NCI-H1105 (cell line): ENCODE data around the gene LRP2BP.
"Not testable (repeated sequence)": the region's sequence is repeated elsewhere in the genome, so short reads cannot be mapped to it uniquely, and the experiment has no call there.

Experiments used
- DNase-seq: peaks from one replicate; lab custom pipeline; 2025; lab: John Stamatoyannopoulos, UW

LRP2BP gene

DNA sequence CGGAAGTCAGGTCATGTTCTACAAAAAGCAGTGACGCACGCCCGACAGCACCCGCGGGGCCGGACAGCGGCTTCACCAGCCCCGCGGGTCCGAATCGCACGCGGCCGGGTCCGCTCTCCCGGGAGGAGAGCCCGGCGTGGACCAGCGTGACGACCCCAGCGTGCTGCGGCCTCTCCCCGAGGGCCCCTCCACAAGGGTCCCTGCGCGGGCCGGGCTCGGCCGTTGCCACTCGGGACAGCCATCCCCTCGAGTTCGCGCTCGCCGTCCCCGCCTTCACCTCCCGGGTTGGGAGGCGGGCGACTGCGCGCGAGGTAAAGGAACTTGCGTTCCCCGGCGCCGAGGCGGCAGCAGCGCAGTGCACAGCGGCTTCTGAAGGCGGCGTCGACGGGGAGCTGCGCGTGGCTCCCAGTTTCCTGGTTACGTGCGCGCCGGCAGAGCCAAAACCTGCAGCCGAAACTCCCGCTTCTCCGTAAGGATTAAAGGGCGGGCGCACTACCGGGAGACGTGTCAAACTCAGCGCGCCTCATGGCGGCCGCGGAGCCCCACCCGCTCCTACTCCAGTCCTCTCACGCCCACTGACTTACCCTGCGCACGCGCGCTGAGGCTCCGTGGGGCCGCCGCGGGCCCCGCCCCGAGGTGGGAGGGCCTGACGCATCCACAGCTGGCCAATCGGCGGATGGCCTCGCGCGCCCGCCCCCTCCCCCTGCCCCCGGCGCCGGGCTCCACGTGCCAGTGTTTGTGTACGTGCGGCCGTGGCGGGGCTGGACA is 416 bp upstream of the LRP2BP start:
- peak; percentile 76 for DNase-seq

- no peak for DNase-seq
These were observed 1.0 kb downstream of the LRP2BP start for GRCh38 chr4:185394568-185395237.

GRCh38 chr4:185392156-185392555 is 3.6 kb downstream of the LRP2BP start:
- DNase-seq: no peak

DNA sequence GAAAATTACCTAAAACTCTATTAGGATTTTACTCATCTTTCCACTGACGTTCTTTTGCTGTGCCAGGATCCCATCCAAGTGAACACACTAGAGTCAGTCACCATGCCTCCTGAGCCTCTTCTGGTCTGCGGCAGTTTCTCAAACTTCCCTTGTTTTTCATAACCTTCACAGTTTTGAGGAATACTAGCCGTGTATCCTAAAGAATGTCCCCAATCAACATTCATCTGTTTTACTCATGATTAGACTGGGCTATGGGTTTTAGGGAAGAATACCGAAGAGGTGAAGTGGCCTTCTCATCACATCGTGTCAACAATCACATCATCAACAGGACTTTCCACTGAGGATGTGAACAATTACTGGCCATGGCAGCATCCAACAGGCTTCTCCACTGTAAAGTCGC is 4.8 kb downstream of the LRP2BP start:
- no peak for DNase-seq

DNA sequence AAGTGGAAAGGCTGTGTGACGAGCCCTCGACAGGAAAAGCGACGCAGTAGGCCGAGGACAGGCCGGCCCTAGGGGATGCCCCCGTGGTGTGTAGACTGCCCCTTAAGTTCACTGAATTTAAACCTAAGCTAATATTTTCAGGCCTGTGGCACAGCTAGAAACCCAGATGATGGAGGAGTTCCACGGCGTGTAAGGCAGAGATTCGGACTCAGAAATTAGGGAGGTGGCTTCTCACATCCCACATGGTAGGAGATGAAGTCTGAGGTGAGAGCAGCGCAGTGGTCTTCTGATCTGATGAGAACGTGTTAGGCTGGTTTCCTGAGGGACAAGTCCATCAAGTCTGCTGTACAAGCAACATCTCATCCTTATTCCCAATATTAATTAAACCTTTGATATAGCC is 7.8 kb downstream of the LRP2BP start:
- no peak for DNase-seq

DNA sequence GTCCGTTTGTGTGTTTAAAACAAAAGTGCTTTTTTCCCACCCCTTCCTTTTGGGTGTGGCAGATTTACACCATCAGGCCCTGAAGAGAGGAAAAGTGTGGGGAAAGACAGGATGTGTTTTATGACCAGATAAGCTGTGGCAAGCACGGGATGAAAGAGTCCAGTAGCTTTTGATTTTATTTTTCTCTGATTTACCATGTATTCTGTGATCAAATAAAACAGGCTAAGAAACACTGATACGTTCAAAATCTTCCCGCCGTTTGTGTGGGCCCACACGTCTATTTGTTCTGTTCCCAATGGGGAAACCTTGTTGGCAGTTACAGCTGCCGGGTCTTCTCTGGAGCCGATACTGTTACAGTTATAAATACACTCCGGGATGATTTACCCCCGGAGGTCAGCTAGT is 10.8 kb downstream of the LRP2BP start:
- no peak for DNase-seq

DNA sequence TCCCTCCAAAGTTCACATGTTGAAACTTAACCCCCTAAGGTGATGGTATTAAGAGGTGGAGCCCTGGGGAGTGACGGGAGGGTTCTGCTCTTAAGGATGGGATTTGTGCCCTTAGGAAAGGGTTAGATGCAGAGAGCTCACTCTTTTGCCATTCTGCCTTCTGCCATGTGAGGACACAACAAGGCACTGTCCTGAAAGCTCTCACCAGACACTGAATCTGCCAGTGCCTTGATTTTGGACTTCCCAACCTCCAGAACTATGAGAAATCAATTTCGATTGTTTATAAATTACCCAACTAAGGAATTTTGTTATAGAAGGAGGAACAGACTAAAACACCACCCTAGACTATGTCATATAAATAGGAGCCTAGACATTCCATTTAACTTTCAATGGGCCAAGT is 11.7 kb downstream of the LRP2BP start:
- DNase-seq: no peak

DNA sequence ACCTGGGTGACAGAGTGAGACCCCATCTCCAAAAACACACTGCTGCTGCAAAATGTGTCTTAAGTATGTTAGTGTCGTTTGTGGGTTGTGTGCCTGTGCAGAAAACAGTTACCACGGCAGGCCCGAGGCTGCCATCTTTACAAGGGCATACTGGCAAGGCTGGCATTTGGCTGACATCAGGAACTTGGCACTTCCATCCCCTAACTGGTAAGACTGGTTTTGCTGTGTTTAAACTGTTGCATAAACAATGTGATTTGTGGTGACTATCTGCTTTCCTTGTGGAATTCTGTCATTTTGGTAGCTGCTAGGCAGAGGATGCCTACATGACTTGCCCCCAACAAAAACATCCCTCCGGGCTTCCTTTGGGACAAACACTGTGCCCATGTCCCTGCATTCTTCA is 12.3 kb downstream of the LRP2BP start:
- DNase-seq: no peak

DNA sequence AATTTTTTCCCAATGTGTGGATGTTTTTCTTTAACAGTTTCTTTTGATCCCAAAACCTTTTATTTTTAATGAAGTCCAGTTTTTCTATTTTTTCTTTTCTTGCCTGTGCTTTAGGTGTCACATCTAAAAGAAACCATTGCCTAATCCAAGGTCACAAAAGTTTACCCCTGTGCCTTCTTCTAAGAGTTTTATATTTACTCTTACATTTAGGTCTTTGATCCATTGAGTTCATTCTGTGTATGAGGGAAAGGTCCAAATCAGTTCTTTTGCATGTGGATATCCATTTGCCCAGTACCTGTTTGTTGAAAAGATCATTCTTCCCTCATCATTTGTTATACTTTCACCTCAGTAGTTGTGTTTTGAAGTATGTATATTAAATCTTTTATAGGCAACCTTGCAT is 13.0 kb downstream of the LRP2BP start:
- no peak for DNase-seq

GRCh38 chr4:185381288-185382196 is 14.2 kb downstream of the LRP2BP start:
- no peak for DNase-seq

DNA sequence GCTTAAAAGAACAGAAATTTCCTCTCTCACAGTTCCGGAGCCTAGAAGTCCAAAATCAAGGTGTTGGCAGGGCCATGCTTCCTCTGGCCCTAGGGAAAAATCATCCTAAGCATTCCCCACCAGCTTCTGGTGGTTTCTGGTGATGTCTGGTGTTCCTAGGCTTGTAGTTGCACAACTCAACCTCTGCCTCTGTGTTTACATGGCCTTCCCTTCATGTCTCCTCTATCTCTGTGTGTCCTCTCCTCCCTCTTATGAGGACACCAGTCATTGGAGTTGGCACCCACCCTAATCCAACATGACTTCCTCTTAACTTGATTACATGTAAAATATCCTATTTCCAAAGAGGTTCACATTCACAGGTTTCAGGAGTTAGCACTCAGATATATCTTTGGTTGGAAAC is 15.4 kb downstream of the LRP2BP start:
- no peak for DNase-seq

DNA sequence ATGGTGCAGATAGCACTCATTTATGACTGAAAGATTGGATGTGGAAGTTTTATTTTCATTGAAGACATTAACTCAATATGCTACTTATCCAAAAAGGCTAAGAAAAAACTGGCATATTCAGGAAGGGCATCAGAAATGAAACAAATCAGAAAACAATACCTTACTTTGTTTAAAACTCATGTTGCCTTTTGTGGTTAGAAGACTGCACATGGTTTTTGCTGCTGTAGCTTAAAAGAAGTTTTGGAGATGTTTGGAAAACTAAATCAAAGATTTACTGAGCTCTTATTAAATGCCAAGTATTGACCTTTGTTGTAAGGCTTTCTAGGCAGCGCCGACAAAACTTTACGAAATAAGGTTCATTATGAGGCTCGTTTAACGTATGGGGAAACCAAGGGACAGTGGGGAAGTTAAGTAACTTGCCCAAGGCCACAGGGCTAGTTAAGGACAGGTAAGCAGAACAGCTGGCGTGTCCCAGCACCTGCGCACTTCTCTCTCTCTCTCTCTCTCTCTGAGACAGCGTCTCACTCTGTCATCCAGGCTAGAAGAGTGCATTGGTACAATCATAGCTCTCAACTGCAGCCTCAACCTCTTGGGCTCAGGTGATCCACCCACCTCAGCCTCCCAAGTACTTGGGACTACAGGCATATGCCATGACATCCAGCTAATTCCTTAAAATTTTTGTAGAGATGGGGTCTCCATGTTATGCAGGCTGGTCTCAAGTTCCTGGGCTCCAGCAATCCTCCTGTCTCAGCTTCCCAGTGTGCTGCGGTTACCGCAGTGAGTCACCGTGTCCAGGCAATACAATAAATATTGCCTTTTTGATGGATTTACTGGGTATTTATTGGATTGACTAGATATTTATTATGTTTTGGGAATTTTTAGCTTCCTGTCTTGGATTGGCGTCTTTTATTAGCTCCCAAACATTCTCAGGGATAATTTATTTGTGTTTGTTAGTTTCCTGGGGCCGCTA is 16.1 kb downstream of the LRP2BP start:
- no peak for DNase-seq

- no peak for DNase-seq
These were observed 17.5 kb downstream of the LRP2BP start for GRCh38 chr4:185378264-185378663.

DNA sequence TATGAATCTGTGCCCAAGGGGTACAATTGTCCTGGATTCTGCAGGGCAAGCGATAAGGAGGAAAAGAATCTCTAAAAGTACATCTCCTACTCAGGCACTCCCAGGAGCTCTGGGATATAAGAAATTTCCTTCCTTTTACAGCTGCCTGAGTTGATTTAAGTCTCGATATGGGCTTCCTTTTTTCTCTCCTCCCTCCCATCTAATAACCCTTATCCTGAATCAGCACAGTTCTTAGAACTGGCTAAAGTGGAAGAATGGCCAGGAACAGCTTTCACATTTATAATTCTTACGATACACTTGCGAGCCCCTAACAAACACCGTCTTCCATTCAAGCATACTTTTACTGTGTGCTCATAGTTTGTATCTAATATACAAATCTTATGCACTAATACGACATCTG is 21.2 kb downstream of the LRP2BP start:
- no peak for DNase-seq

GRCh38 chr4:185374027-185374426 is 21.7 kb downstream of the LRP2BP start:
- no peak for DNase-seq

GRCh38 chr4:185371702-185372101 is 24.0 kb downstream of the LRP2BP start:
- no peak for DNase-seq

DNA sequence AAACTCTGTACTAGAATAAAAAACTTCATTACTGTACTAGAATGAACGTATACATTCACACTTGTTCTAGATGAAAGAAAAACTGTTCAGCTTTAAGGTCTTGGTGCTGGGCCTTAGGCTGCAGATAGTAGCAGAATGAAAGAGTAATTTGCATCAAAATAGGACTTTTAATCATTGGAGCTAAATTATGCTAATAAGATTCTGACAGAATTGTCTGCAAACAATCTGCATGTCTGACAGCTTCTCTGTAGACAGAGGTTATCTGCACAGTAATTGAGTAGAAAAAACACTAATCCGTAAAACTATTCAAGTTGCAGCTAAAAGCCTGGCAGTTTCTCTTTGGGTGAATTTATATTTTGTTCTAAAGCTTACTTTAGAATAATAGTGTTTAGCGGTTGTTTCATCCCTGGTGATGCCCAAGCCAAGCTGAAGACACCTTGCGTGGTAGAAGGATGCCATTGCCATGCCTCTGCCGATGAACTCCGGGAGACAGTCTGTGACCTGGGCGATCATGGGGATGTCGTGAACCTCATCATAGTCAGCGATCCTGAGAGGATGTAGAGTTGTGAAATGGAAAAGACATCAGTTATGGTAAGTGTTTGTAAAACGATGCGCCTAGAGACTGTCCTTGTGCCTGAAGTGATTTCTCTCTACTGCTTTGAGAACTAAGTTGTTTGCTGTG is 25.3 kb downstream of the LRP2BP start:
- DNase-seq: no peak

DNA sequence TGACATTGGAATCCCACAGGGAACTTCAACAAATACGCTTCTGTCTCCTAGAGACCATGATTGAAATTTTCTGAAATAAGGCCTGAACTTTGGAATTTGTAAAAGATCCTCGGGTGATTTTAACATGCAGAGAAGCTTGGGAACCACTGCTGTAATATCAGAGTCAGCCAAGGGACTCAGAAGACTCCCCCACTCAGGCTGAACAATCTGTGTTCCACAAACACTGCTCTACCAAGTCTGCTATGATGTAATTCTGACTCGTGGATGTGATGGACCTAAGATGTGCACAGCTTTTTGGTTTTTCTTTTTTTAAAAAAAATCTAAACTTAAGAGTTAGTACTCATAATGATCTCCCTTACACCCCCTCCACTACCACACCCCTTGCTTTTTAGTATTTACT is 26.0 kb downstream of the LRP2BP start:
- DNase-seq: no peak

DNA sequence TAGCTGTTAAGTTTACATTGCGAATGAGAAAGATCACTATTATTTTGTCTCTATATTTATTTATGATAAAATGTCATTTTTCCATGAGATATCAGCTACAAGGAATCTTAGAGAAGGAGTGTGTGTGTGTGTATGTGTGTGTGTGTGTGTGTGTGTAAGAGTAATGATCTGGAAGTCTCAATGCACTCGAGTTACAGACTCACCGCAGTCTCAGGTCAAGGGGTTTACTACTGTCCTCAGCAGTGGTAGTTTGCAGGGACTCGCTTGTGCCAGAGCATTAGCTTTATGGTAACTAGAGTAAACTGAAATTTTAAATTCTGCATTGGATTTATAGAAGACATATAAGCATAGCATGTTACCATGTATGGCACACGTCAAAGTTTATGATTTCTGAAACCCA is 30.8 kb downstream of the LRP2BP start:
- no peak for DNase-seq

GRCh38 chr4:185363251-185363650 is 32.5 kb downstream of the LRP2BP start:
- DNase-seq: no peak

GRCh38 chr4:185362570-185362969 is 33.2 kb downstream of the LRP2BP start:
- not testable (repeated sequence) for DNase-seq
